KOPT-K1 (cell line): ENCODE data around the gene STKLD1.
"Not testable (repeated sequence)": the region's sequence is repeated elsewhere in the genome, so short reads cannot be mapped to it uniquely, and the experiment has no call there.

Source experiments
- H3K27ac ChIP-seq: fragments of 200-600 bp; sonication (generic); 2 replicates; pipeline ENCODE4 v1.5.1; 2016; ENCODE audit warnings: antibody characterized with exemption, mild to moderate bottlenecking, low read depth, low read length; ENCODE audit not compliant: poor library complexity, severe bottlenecking
- H3K36me3 ChIP-seq: fragments of 200-600 bp; sonication (generic); 2 replicates; pipeline ENCODE4 v1.5.1; 2017; ENCODE audit warnings: antibody characterized with exemption, mild to moderate bottlenecking, low read length, moderate library complexity; ENCODE audit not compliant: insufficient read depth
- H3K9me3 ChIP-seq: fragments of 200-600 bp; sonication (generic); 2 replicates; pipeline ENCODE4 v1.5.1; 2017; ENCODE audit warnings: antibody characterized with exemption, low read length, mild to moderate bottlenecking; ENCODE audit not compliant: insufficient read depth, poor library complexity, severe bottlenecking

The STKLD1 gene

DNA sequence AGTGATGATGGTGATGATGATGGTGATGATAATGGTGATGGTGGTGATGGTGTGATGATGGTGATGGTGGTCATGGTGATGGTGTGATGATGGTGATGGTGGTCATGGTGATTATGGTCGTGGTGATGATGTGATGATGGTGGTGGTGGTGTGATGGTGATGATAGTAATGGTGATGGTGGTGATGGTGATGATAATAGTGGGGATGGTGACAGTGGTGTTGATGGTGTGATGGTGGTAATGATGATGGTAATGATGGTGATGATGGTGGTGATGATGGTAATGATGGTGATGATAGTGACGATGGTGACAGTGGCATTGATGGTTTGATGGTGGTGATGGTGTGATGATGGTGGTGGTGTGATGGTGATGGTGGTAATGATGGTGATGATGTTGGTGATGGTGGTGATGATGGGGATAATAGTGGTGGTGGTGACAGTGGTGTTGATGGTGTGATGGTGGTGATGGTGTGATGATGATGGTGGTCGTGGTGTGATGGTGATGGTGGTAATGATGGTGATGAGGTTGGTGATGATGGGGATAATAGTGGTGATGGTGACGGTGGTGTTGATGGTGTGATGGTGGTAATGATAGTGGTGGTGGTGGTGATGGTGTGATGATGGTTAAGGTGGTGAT is 6.5 kb downstream of the STKLD1 start:
- no peaks in the 10 kb centered on the region for H3K36me3 ChIP-seq
- H3K9me3 ChIP-seq, result no peaks in the 10 kb centered on the region
- no peak overlapping the region for H3K27ac ChIP-seq

DNA sequence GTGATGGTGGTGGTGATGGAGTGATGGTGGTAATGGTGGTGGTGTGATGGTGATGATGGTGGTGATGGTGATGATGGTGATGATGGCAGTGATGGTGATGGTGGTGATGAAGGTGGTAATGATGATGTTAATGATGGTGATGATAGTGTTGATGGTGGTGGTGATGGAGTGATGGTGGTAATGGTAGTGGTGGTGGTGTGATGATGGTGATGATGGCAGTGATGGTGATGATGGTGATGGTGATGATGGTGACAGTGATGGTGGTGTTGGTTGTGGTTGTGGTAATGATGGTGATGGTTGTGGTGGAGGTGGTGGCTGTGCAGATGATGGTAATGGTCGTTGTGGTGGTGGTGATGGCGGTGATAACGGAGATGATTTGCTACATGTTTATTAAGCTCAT is 7.3 kb downstream of the STKLD1 start:
- Histone ChIP-seq H3K36me3 (no peaks in the 10 kb centered on the region), H3K27ac (no peak overlapping the region), H3K9me3 (no peaks in the 10 kb centered on the region)

DNA sequence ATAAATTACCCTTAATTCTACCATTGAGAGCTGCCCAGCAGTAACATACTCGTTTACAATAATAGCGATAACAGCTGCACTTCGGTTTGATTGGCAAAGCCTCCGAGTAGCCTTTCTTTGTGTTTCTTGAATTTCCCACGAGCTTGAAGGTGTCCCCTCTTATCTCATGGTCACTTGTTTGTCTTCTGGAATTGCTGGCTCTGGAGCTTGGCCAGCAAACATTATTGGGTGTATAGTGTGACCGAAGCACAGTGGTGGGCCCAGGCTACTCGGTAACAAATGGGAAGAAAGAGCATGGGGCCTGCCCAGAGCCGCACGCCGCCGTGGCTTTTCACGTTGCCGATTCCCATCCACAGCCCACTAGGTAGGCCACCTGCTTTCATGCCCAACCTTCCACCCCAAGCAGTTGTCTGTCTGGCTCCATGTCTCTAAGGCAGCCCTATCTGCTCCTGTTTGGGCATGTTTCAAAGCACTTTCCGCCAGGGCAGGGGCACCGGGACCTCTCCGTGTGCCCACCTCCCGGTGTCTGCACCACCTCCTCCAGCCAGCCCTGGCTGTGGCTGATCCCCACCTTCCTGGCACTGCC is 8.7 kb downstream of the STKLD1 start:
- Histone ChIP-seq H3K36me3 (no peaks in the 10 kb centered on the region), H3K9me3 (no peaks in the 10 kb centered on the region)

DNA sequence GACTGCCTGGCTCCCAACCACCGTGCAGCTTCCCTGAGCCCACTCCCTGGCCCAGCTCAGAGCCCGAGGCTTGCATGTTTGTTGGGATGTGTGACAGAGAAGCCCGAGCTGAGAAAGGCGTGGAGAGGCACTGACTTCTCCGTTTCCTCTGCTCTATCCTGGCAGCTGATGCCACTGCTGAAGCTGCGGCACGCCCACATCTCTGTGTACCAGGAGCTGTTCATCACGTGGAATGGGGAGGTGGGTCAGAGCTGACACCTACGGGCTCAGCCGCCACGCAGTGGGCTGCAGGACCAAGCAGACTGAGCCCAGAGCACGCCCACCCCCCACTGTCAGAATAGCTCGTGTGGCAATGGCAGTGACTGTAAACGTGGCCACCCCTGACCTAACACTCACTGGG is 9.3 kb downstream of the STKLD1 start:
- no peaks in the 10 kb centered on the region for H3K9me3 ChIP-seq
- H3K36me3 ChIP-seq, result no peaks in the 10 kb centered on the region
- no peak overlapping the region for H3K27ac ChIP-seq

More for the DNA sequence above, 8.7 kb downstream of the STKLD1 start:
- no peak overlapping the region for H3K27ac ChIP-seq

DNA sequence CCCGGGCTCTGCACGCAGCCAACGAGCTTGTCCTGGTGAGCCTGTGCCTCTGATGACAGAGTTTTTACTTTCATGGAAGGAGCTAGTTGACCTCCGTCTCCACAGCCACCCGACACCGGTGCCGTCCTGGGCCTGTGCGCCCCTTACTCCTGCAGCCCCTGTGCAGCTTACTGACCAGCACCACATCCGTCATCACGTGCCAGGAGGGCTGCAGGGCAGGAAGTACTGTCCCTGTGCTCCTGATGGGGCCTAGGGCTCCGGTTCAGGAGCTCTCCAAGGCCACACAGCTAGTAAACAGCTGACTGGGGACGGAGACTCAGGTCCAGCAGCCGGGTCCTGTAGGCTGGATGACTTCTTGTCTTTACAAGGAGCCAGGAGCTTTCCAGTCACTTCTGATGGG is 10.2 kb downstream of the STKLD1 start:
- H3K36me3 ChIP-seq, result no peaks in the 10 kb centered on the region
- H3K27ac ChIP-seq, result no peak overlapping the region
- no peaks in the 10 kb centered on the region for H3K9me3 ChIP-seq

DNA sequence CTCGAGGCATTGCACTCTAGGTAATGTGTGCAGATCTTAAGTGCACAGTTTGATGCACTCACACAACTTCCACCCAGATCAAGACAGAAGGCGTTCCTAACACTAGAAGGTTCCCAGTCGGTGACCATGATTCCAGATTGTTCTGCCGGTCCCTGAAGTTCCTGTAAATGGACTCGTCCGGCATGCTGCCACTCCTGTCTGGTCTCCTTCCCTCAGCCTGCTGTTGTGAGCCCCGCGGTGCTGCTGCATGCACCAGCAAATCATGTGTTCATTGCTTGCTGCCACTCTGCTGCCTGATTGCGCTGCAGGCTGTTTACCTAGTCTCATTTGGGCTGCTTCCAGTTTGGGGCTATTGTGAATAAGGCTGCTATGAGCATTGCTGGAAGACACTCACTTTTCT is 11.5 kb downstream of the STKLD1 start:
- Histone ChIP-seq H3K27ac (no peak overlapping the region), H3K36me3 (no peaks in the 10 kb centered on the region), H3K9me3 (no peaks in the 10 kb centered on the region)

DNA sequence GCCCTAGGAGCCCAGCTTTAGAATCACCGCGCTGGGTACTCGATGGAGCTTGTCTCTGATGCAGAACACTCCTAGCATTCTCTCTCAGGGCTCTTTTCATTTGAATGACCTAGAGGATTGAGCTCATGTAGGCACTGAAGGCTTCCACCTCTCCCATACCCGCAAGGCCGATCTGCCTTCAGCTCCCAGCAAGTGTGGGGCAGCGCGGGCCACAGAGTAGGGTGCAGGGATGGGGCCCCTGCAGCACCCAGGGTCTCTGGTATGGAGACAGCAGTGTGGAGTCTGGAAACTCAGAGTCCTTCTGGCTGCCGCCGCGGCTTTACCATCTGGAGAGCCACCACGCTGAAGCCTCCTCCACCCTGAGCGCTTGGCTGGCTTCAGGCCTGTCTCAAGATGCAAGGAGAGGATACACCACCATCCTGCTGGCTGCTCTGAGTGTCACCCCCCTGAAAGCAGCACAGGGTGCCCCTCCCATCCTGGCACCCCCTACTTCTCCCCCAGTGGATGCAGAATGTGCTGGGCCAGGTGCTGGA is 12.9 kb downstream of the STKLD1 start:
- no peaks in the 10 kb centered on the region for H3K9me3 ChIP-seq
- H3K27ac ChIP-seq, result no peak overlapping the region
- no peaks in the 10 kb centered on the region for H3K36me3 ChIP-seq

DNA sequence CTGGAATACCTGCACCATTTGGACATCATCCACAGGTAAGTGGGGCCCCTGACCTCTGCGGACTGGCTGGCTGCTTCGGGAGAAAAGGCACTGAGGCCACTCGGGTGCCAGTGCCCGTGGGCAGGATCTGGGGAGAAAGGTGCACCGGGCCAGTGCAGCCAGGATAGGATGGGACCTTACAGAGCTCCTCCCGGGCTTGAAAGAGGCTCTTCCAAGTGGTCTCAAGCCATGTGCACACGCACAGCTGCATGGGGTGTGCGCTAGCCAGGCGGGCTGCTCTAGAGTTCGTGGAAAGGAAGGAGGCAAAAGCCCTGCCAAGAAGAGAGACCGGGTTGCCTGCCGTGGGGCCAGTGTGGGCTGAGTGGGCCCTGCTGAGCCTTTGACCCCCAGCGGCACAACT is 13.4 kb downstream of the STKLD1 start:
- H3K36me3 ChIP-seq, result no peaks in the 10 kb centered on the region
- no peaks in the 10 kb centered on the region for H3K9me3 ChIP-seq
- H3K27ac ChIP-seq, result no peak overlapping the region

DNA sequence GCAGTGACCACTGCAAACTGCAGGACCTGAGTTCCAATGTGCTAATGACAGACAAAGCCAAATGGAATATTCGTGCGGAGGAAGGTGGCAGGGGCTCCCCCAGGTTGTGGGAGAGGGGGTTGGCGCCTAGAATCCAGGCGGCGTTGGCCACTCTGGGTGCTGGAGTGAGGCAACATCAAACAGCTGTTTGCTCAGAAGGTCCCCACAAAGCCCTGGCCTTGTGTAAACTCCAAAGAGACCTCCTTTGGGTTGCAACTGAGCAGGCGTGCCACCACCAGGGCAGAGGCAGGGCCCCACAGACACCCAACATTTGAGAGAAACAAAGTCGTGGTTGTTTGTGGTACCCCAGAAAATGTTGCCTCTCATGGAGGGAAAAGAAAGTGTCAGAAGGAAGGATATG is 14.5 kb downstream of the STKLD1 start:
- Histone ChIP-seq H3K36me3 (no peaks in the 10 kb centered on the region), H3K27ac (no peak overlapping the region), H3K9me3 (no peaks in the 10 kb centered on the region)

DNA sequence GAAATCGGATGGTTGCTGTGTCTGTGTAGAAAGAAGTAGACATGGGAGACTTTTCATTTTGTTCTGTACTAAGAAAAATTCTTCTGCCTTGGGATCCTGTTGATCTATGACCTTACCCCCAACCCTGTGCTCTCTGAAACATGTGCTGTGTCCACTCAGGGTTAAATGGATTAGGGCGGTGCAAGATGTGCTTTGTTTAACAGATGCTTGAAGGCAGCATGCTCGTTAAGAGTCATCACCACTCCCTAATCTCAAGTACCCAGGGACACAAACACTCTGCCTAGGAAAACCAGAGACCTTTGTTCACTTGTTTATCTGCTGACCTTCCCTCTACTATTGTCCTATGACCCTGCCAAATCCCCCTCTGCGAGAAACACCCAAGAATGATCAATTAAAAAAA is 15.3 kb downstream of the STKLD1 start:
- not testable (repeated sequence) for H3K36me3 ChIP-seq, H3K27ac ChIP-seq, H3K9me3 ChIP-seq

DNA sequence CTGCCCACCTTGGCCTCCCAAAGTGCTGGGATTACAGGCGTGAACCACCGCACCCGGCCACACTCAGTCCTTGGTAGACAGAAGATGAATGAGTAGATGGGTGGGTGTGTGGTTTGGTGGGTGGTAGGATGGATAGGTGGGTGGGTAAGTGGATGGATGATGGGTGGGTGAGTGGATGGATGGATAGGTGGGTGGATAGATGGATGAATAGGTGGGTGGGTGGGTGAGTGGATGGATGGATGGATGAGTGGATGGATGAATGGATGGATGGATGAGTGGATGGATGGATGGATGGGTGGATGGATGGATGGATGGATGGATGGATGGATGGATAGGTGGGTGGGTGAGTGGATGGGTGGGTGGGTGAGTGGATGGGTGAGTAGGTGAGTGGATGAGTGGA is 16.1 kb downstream of the STKLD1 start:
- not testable (repeated sequence) for H3K9me3 ChIP-seq, H3K36me3 ChIP-seq, H3K27ac ChIP-seq

DNA sequence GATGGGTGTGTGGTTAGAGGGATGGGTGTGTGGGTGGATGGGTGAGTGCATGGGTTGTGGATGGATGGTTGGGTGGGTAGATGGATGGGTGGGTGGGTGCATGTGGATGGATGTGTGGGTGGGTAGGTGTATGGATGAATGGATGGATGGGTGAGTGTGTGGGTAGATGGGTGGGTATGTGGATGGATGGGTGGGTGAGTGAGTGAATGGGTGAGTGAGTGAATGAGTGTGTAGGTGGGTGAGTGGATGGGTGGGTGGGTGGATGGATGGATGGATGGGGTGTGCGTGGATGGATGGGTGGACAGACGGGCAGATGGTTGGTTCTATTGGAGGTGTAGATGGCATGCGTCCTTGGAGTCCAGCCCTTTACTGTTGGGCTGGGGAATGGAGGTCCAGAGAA is 17.2 kb downstream of the STKLD1 start:
- Histone ChIP-seq H3K27ac (no peak overlapping the region), H3K9me3 (no peaks in the 10 kb centered on the region), H3K36me3 (no peaks in the 10 kb centered on the region)

DNA sequence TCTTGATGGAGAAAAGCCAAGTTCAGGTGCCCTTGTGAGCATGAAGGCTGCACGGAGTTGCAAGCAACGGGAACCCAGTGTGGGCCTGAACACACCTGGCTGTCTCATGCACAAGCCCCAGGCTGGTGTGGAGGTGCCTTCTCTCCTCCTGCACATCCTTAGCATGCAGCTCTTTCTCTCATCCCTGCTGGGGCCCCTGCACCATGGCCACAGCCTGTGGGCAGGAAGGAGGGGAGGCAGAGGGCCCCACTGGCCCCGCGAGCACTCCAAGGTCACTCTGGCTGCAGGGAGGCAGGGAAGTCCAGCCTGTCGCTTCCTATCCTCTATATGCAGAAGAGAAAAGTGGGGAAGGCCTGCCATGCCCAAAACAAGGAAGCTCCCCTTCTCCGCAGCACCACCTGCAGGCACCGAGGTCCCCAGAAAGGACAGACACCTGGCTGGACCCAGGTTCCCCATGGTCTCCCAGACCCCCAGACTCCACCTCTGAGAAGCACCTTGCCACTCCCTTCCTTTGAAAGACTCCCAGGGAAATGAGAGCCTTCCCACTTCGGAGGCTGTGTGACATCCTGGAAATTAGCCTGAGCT is 18.6 kb downstream of the STKLD1 start:
- Histone ChIP-seq H3K36me3 (no peaks in the 10 kb centered on the region), H3K27ac (no peak overlapping the region), H3K9me3 (no peaks in the 10 kb centered on the region)

DNA sequence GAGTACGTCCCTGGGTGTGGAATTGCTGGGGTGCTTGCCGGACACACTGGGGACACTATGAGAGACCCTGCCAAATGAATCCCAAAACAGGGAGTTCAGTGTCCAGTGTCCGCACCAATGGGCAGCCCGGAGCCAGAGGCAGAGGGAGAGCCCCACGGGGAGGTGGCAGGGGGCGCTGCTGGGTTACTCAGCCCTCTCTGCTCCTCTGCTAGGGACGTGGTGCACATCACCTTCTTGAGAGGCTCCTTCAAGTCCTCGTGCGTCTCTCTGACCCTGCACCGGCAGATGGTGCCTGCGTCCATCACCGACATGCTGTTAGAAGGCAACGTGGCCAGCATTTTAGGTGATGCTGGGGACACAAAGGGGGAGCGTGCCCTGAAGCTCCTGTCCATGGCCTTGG is 20.8 kb downstream of the STKLD1 start:
- Histone ChIP-seq H3K27ac (no peak overlapping the region), H3K9me3 (no peaks in the 10 kb centered on the region), H3K36me3 (peaks cover 6% of the 10 kb centered on the region; the same call in 1 of the 2 replicates)

DNA sequence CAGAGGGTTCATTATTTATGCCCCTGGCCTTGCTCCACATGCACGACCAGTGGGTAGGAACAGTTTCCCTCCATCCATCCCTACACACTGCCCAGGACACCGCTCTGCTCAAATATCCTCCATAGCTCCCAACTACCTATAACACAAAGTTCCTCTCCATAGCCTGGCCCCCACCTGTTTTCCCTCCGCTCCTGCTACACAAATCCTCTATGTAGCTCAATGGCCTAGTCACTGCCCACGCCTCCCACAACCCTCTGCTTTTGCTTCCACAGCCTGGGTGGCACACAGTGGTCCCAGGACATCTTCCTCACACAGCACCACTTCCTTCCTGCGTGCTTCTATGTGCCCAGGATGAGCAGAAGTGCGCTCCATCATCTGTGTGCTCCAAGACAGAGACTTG is 21.2 kb downstream of the STKLD1 start:
- Histone ChIP-seq H3K9me3 (no peaks in the 10 kb centered on the region), H3K36me3 (peaks cover 11% of the 10 kb centered on the region; the same call in 1 of the 2 replicates), H3K27ac (no peak overlapping the region)

DNA sequence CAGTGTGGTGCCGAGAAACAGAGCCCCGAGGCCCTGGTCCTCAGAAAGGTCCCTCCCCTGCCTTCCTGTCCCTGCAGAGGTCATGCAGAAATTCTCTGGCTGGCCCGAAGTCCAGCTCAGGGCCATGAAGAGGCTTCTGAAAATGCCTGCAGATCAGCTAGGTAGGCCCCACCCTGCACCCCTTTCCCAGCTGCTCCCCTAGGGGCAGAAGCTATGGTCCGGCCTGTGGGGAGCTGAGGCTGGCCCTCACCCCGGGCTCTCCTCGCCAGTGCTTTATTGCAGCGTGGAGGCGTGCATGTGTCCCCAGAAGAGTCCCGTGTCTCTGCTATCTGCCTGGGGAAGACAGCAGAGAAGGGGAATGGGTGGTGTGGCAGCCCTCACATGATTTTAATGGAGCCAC is 21.7 kb downstream of the STKLD1 start:
- Histone ChIP-seq H3K27ac (no peak overlapping the region), H3K36me3 (peaks cover 16% of the 10 kb centered on the region; the same call in 1 of the 2 replicates), H3K9me3 (no peaks in the 10 kb centered on the region)
